MG63 (cell line): ENCODE measurements around the gene ADGRA1. TPM values are rescaled to one million over a fixed set of nuclear protein-coding genes. Genes with fewer than 3 reads are reported as not detected.

ENCODE experiments used
- DNase-seq: peaks from one replicate; pipeline ENCODE4 v3.0.0-alpha.2; 2020
- H3K27me3 ChIP-seq: fragments of 250-450 bp; sonication (Bioruptor Pico); 2 replicates; pipeline ENCODE4 v1.5.1; 2020; ENCODE audit warnings: mild to moderate bottlenecking, moderate library complexity
- H3K36me3 ChIP-seq: fragments of 250-450 bp; sonication (Bioruptor Pico); 2 replicates; pipeline ENCODE4 v1.5.1; 2020; ENCODE audit warnings: mild to moderate bottlenecking, moderate library complexity
- H3K4me3 ChIP-seq: fragments of 250-450 bp; sonication (Bioruptor Pico); 2 replicates; pipeline ENCODE4 v1.5.1; 2020; ENCODE audit warnings: mild to moderate bottlenecking, moderate library complexity
- H3K9me3 ChIP-seq: fragments of 250-450 bp; sonication (Bioruptor Pico); 2 replicates; pipeline ENCODE4 v1.5.1; 2020; ENCODE audit warnings: mild to moderate bottlenecking, moderate library complexity
- total RNA-seq: library from RNA; depleted of rRNA; stranded (reverse); fragments of >200 nt; shearing (Covaris generic); gene quantifications from 2 replicates; pipeline ENCODE4 v1.2.3, GENCODE V29; 2014; ENCODE audit warnings: low replicate concordance

The ADGRA1 gene
- total RNA-seq, 1 experiment from 2014 or later = not detected

- Histone ChIP-seq H3K4me3 (no peak overlapping the region), H3K27me3 (peaks cover 54% of the 10 kb centered on the region)
Measured at GRCh38 chr10:133084491-133084890, 3.2 kb upstream of the ADGRA1 start.

GRCh38 chr10:133085251-133086125 is 2.2 kb upstream of the ADGRA1 start:
- no peak for DNase-seq
- no peaks in the 10 kb centered on the region for H3K9me3 ChIP-seq
- H3K4me3 ChIP-seq = no peak overlapping the region
- no peaks in the 10 kb centered on the region for H3K36me3 ChIP-seq
- peaks cover 57% of the 10 kb centered on the region for H3K27me3 ChIP-seq

More at GRCh38 chr10:133084491-133084890, 3.2 kb upstream of the ADGRA1 start:
- Histone ChIP-seq H3K36me3 (no peaks in the 10 kb centered on the region), H3K9me3 (no peaks in the 10 kb centered on the region)
- no peak for DNase-seq

GRCh38 chr10:133086247-133086646 is 1.5 kb upstream of the ADGRA1 start:
- no peak overlapping the region for H3K4me3 ChIP-seq
- peaks cover 55% of the 10 kb centered on the region for H3K27me3 ChIP-seq
- DNase-seq = no peak
- no peaks in the 10 kb centered on the region for H3K9me3 ChIP-seq
- H3K36me3 ChIP-seq = no peaks in the 10 kb centered on the region

- Histone ChIP-seq H3K27me3 (peaks cover 60% of the 10 kb centered on the region), H3K9me3 (no peaks in the 10 kb centered on the region), H3K4me3 (no peak overlapping the region), H3K36me3 (no peaks in the 10 kb centered on the region)
- no peak for DNase-seq
Measured at GRCh38 chr10:133087045-133087678, 562 bp upstream of the ADGRA1 start.

- no peaks in the 10 kb centered on the region for H3K9me3 ChIP-seq
- no peak for DNase-seq
- H3K4me3 ChIP-seq = no peak overlapping the region
- no peaks in the 10 kb centered on the region for H3K36me3 ChIP-seq
- H3K27me3 ChIP-seq = peaks cover 68% of the 10 kb centered on the region
Measured at GRCh38 chr10:133088179-133088955, 643 bp downstream of the ADGRA1 start.

- Histone ChIP-seq H3K27me3 (peaks cover 73% of the 10 kb centered on the region), H3K4me3 (no peak overlapping the region), H3K36me3 (no peaks in the 10 kb centered on the region), H3K9me3 (no peaks in the 10 kb centered on the region)
- no peak for DNase-seq
Measured at GRCh38 chr10:133088956-133089800, 1.5 kb downstream of the ADGRA1 start.

GRCh38 chr10:133090101-133090500 is 2.4 kb downstream of the ADGRA1 start:
- H3K9me3 ChIP-seq = no peaks in the 10 kb centered on the region
- H3K4me3 ChIP-seq = no peak overlapping the region
- peaks cover 76% of the 10 kb centered on the region for H3K27me3 ChIP-seq
- H3K36me3 ChIP-seq = no peaks in the 10 kb centered on the region
- no peak for DNase-seq

GRCh38 chr10:133090654-133091053 is 2.9 kb downstream of the ADGRA1 start:
- Histone ChIP-seq H3K27me3 (peaks cover 71% of the 10 kb centered on the region), H3K9me3 (no peaks in the 10 kb centered on the region), H3K36me3 (no peaks in the 10 kb centered on the region), H3K4me3 (no peak overlapping the region)
- no peak for DNase-seq

- no peak overlapping the region for H3K4me3 ChIP-seq
- no peaks in the 10 kb centered on the region for H3K9me3 ChIP-seq
- no peaks in the 10 kb centered on the region for H3K36me3 ChIP-seq
- DNase-seq = no peak
- H3K27me3 ChIP-seq = peaks cover 68% of the 10 kb centered on the region
Measured at GRCh38 chr10:133091316-133091715, 3.6 kb downstream of the ADGRA1 start.

- peaks cover 58% of the 10 kb centered on the region for H3K27me3 ChIP-seq
Measured at GRCh38 chr10:133093291-133093690, 5.6 kb downstream of the ADGRA1 start.

GRCh38 chr10:133094286-133094685 is 6.6 kb downstream of the ADGRA1 start:
- Histone ChIP-seq H3K9me3 (no peaks in the 10 kb centered on the region), H3K27me3 (peaks cover 48% of the 10 kb centered on the region), H3K4me3 (no peak overlapping the region), H3K36me3 (no peaks in the 10 kb centered on the region)
- no peak for DNase-seq

More at GRCh38 chr10:133093291-133093690, 5.6 kb downstream of the ADGRA1 start:
- Histone ChIP-seq H3K36me3 (no peaks in the 10 kb centered on the region), H3K9me3 (no peaks in the 10 kb centered on the region), H3K4me3 (no peak overlapping the region)
- DNase-seq = no peak

GRCh38 chr10:133094866-133095265 is 7.1 kb downstream of the ADGRA1 start:
- Histone ChIP-seq H3K27me3 (peaks cover 42% of the 10 kb centered on the region), H3K4me3 (no peak overlapping the region), H3K36me3 (no peaks in the 10 kb centered on the region), H3K9me3 (no peaks in the 10 kb centered on the region)
- DNase-seq = no peak

GRCh38 chr10:133095586-133095985 is 7.9 kb downstream of the ADGRA1 start:
- no peaks in the 10 kb centered on the region for H3K9me3 ChIP-seq
- H3K27me3 ChIP-seq = peaks cover 35% of the 10 kb centered on the region
- no peak overlapping the region for H3K4me3 ChIP-seq
- H3K36me3 ChIP-seq = no peaks in the 10 kb centered on the region
- no peak for DNase-seq

- H3K27me3 ChIP-seq = peaks cover 28% of the 10 kb centered on the region
- no peaks in the 10 kb centered on the region for H3K36me3 ChIP-seq
- no peaks in the 10 kb centered on the region for H3K9me3 ChIP-seq
- no peak overlapping the region for H3K4me3 ChIP-seq
- no peak for DNase-seq
Measured at GRCh38 chr10:133096616-133097269, 9.0 kb downstream of the ADGRA1 start.

- Histone ChIP-seq H3K4me3 (no peak overlapping the region), H3K27me3 (peaks cover 21% of the 10 kb centered on the region), H3K9me3 (no peaks in the 10 kb centered on the region), H3K36me3 (no peaks in the 10 kb centered on the region)
- no peak for DNase-seq
Measured at GRCh38 chr10:133097418-133097817, 9.7 kb downstream of the ADGRA1 start.

GRCh38 chr10:133097961-133098360 is 10.2 kb downstream of the ADGRA1 start:
- no peaks in the 10 kb centered on the region for H3K9me3 ChIP-seq

More at GRCh38 chr10:133097961-133098360, 10.2 kb downstream of the ADGRA1 start:
- Histone ChIP-seq H3K27me3 (peaks cover 20% of the 10 kb centered on the region), H3K4me3 (no peak overlapping the region), H3K36me3 (no peaks in the 10 kb centered on the region)
- DNase-seq = no peak
